HepG2 (cell line): ENCODE measurements around the gene DNAJC11. TPM values are rescaled to one million over a fixed set of nuclear protein-coding genes. Genes with fewer than 3 reads are reported as not detected.
A peak's percentile ranks its signal among the peaks of the same experiment; 100 is the strongest.

Source experiments
- CBX1 ChIP-seq: IDR thresholded peaks from one replicate; pipeline ENCODE4 v1.6.1; 2016; ENCODE audit warnings: antibody characterized with exemption, low read depth
- CENPBD1 ChIP-seq: sonication (generic); formaldehyde crosslinking; IDR thresholded peaks from 2 replicates; pipeline ENCODE4 v1.8.0; 2022; ENCODE audit warnings: missing genetic modification reagents, low read depth, mild to moderate bottlenecking, borderline replicate concordance
- HES4 ChIP-seq: sonication (generic); formaldehyde crosslinking; IDR thresholded peaks from 2 replicates; pipeline ENCODE4 v1.9.0; 2021; ENCODE audit warnings: mild to moderate bottlenecking, missing genetic modification reagents, borderline replicate concordance
- KLF16 ChIP-seq, 2 experiments: sonication (generic) in 1 of 2; formaldehyde crosslinking in 1 of 2; IDR thresholded peaks; 2 replicates each; pipeline versions ENCODE4 v1.6.1 to v1.8.0; 2016 to 2023; ENCODE audit warnings: missing genetic modification reagents in 2 of 2, missing compliant biosample characterization in 1 of 2
- PBX3 ChIP-seq: sonication (generic); formaldehyde crosslinking; IDR thresholded peaks from 2 replicates; pipeline ENCODE4 v1.8.1; 2023; ENCODE audit warnings: missing genetic modification reagents, inconsistent platforms, borderline replicate concordance
- PREB ChIP-seq: sonication (generic); formaldehyde crosslinking; IDR thresholded peaks from 2 replicates; pipeline ENCODE4 v1.4.0; 2020; ENCODE audit warnings: missing genetic modification reagents
- SETDB1 ChIP-seq: sonication (generic); formaldehyde crosslinking; IDR thresholded peaks from 2 replicates; pipeline ENCODE4 v1.5.1; 2020; ENCODE audit warnings: missing genetic modification reagents, mild to moderate bottlenecking, borderline replicate concordance
- WIZ ChIP-seq: sonication (generic); formaldehyde crosslinking; IDR thresholded peaks from 2 replicates; pipeline ENCODE4 v1.5.1; 2020; ENCODE audit warnings: mild to moderate bottlenecking, missing genetic modification reagents
- YEATS2 ChIP-seq: sonication (generic); formaldehyde crosslinking; IDR thresholded peaks from 2 replicates; pipeline ENCODE4 v1.4.0; 2020; ENCODE audit warnings: missing genetic modification reagents, borderline replicate concordance
- ZBTB42 ChIP-seq: sonication (generic); formaldehyde crosslinking; IDR thresholded peaks from 2 replicates; pipeline ENCODE4 v1.5.0; 2020; ENCODE audit warnings: mild to moderate bottlenecking, missing genetic modification reagents
- ZNF431 ChIP-seq: sonication (generic); formaldehyde crosslinking; IDR thresholded peaks from 2 replicates; pipeline ENCODE4 v1.9.0; 2022; ENCODE audit warnings: missing genetic modification reagents, low read depth, mild to moderate bottlenecking, borderline replicate concordance
- ZNF629 ChIP-seq: sonication (generic); formaldehyde crosslinking; conservative IDR thresholded peaks from 2 replicates; pipeline ENCODE4 v1.5.0; 2020; ENCODE audit warnings: missing genetic modification reagents
- ZNF773 ChIP-seq: sonication (generic); formaldehyde crosslinking; IDR thresholded peaks from 2 replicates; pipeline ENCODE4 v1.4.0; 2020; ENCODE audit warnings: missing genetic modification reagents, borderline replicate concordance
- polyA plus RNA-seq, 8 experiments: library from polyadenylated mRNA; depleted of rRNA in 3 of 8; stranded (reverse) in 7 of 8; unstranded in 1 of 8; fragments of >200 nt; fragmentation: Illumina TruSeq in 4 of 8; extraction: Trizol in 4 of 8; gene quantifications; 2 replicates each; pipeline versions ENCODE4 v1.2.1 to v1.2.3, GENCODE V29; 2011 to 2016; ENCODE audit warnings: low read depth in 4 of 8, missing spikeins in 1 of 8, mixed read lengths in 1 of 8; ENCODE audit not compliant: insufficient read depth in 1 of 8
- total RNA-seq, 5 experiments: library from RNA; depleted of rRNA; stranded (reverse); fragments of >200 nt; fragmentation: Illumina TruSeq; extraction: Trizol; gene quantifications; 2 replicates each; pipeline ENCODE4 v1.2.3, GENCODE V29; 2016; ENCODE audit warnings: low read depth in 1 of 5
- TF ChIP-seq, protein P1 (sequence below): sonication (generic); formaldehyde crosslinking; IDR thresholded peaks from 2 replicates; pipeline ENCODE4 v1.4.0; 2020; ENCODE audit warnings: mild to moderate bottlenecking, missing genetic modification reagents
- TF ChIP-seq, protein P2 (sequence below), 2 experiments: fragments of 450-650 bp in 1 of 2; sonication (generic) in 1 of 2; formaldehyde crosslinking; IDR thresholded peaks; 2 replicates each; pipeline versions ENCODE4 v1.5.0 to v1.8.0; 2020 to 2022; ENCODE audit warnings: mild to moderate bottlenecking in 1 of 2, missing genetic modification reagents in 1 of 2
- TF ChIP-seq, protein P3 (sequence below): sonication (generic); formaldehyde crosslinking; IDR thresholded peaks from 2 replicates; pipeline ENCODE4 v1.5.0; 2020; ENCODE audit warnings: missing genetic modification reagents, mild to moderate bottlenecking, borderline replicate concordance
- TF ChIP-seq, protein P4 (sequence below): sonication (generic); formaldehyde crosslinking; IDR thresholded peaks from 2 replicates; pipeline ENCODE4 v1.4.0; 2020; ENCODE audit warnings: missing genetic modification reagents
- TF ChIP-seq, protein P5 (sequence below): sonication (generic); formaldehyde crosslinking; IDR thresholded peaks from 2 replicates; pipeline ENCODE4 v1.8.0; 2022; ENCODE audit warnings: mild to moderate bottlenecking, missing genetic modification reagents; ENCODE audit not compliant: insufficient replicate concordance

The DNAJC11 gene
- total and polyA plus RNA-seq, 2 of the 13 experiments (the other 11 are each of a cell fraction or from before 2014, with no cell fraction given), result 25.1 to 47.6 TPM

DNA sequence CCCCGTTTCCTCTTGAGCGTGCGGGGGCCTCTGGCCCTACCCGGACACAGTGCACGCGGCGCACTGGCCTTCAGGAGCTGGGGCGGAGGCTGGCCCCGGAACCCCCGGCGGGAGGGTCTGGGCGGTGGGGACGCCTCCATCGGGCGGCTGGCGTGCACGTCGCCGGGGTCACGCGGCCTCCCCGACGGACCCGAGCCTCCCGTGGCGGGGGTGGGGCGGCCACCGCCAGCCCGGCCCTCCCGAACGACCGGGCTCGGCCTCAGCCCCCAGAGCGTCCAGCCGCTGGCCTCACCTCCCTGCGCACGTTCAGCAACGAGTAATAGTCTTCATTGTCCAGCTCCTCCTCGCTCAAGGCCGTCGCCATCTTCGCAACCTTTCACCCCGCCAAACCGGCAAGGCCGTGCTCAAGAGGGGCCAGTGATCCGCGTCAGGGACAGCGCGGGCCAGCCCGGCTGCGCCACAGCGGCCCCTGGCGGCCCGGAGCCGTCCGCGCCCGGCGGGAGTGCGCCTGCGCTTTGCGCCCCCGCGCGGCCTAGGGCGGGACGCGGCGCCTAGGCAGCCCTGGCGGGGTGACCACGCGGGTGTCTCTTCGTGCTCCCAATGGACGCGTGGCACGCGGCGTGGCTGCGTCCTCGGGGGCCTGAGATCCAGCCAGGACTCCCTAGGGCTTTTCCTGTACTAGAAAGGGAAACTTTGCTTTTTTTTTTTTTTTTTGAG lies at the start of gene DNAJC11 (continued):
- TF ChIP-seq, protein P1, sequence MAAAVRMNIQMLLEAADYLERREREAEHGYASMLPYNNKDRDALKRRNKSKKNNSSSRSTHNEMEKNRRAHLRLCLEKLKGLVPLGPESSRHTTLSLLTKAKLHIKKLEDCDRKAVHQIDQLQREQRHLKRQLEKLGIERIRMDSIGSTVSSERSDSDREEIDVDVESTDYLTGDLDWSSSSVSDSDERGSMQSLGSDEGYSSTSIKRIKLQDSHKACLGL (CRISPR knock-in tag), result peak; percentile 91
- TF ChIP-seq KLF16 (CRISPR knock-in tag; IDR thresholded peaks at IDR 0.05), result peak in 1 of 2 experiments; percentile 97
- TF ChIP-seq, protein P2, sequence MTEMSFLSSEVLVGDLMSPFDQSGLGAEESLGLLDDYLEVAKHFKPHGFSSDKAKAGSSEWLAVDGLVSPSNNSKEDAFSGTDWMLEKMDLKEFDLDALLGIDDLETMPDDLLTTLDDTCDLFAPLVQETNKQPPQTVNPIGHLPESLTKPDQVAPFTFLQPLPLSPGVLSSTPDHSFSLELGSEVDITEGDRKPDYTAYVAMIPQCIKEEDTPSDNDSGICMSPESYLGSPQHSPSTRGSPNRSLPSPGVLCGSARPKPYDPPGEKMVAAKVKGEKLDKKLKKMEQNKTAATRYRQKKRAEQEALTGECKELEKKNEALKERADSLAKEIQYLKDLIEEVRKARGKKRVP (CRISPR knock-in tag; IDR thresholded peaks at IDR 0.05), result 0 out of 4 replicates have a peak, but pooled peaks of 1 of the 2 experiments have one; percentile 25
- peak; percentile 84 for TF ChIP-seq YEATS2 (CRISPR knock-in tag)
- TF ChIP-seq, protein P3, sequence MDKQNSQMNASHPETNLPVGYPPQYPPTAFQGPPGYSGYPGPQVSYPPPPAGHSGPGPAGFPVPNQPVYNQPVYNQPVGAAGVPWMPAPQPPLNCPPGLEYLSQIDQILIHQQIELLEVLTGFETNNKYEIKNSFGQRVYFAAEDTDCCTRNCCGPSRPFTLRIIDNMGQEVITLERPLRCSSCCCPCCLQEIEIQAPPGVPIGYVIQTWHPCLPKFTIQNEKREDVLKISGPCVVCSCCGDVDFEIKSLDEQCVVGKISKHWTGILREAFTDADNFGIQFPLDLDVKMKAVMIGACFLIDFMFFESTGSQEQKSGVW (CRISPR knock-in tag), result no peak
- TF ChIP-seq, protein P4, sequence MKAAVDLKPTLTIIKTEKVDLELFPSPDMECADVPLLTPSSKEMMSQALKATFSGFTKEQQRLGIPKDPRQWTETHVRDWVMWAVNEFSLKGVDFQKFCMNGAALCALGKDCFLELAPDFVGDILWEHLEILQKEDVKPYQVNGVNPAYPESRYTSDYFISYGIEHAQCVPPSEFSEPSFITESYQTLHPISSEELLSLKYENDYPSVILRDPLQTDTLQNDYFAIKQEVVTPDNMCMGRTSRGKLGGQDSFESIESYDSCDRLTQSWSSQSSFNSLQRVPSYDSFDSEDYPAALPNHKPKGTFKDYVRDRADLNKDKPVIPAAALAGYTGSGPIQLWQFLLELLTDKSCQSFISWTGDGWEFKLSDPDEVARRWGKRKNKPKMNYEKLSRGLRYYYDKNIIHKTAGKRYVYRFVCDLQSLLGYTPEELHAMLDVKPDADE (CRISPR knock-in tag), result peak; percentile 95
- TF ChIP-seq, protein P5, sequence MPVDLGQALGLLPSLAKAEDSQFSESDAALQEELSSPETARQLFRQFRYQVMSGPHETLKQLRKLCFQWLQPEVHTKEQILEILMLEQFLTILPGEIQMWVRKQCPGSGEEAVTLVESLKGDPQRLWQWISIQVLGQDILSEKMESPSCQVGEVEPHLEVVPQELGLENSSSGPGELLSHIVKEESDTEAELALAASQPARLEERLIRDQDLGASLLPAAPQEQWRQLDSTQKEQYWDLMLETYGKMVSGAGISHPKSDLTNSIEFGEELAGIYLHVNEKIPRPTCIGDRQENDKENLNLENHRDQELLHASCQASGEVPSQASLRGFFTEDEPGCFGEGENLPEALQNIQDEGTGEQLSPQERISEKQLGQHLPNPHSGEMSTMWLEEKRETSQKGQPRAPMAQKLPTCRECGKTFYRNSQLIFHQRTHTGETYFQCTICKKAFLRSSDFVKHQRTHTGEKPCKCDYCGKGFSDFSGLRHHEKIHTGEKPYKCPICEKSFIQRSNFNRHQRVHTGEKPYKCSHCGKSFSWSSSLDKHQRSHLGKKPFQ, result no peak
- peak; percentile 40; the same call in 1 of the 2 replicates for TF ChIP-seq ZNF629 (CRISPR knock-in tag)
- TF ChIP-seq SETDB1 (CRISPR knock-in tag), result no peak
- peak; percentile 85; the same call in 1 of the 2 replicates for TF ChIP-seq CENPBD1 (CRISPR knock-in tag)
- peak; percentile 99 for TF ChIP-seq ZNF773 (CRISPR knock-in tag)
- peak; percentile 84; the same call in 1 of the 2 replicates for TF ChIP-seq PREB
- TF ChIP-seq ZNF431 (CRISPR knock-in tag), result no peak; the same call in 1 of the 2 replicates
- TF ChIP-seq HES4 (CRISPR knock-in tag), result peak; percentile 88
- TF ChIP-seq ZBTB42 (CRISPR knock-in tag), result peak; percentile 53; the same call in 1 of the 2 replicates
- no peak for TF ChIP-seq PBX3
- TF ChIP-seq CBX1, result peak; percentile 76
- TF ChIP-seq WIZ (CRISPR knock-in tag), result peak; percentile 88; the same call in 1 of the 2 replicates
